AG04449 (cell line): ENCODE results near the gene STXBP2.

Experiments
- CTCF ChIA-PET: fragments of 350-600 bp; formaldehyde crosslinking; extraction: SDS; loops from one replicate; lab custom pipeline; 2021; ENCODE audit warnings: antibody characterized with exemption; lab: Yijun Ruan, JAX
- POLR2A ChIA-PET: fragments of 400-600, 350-600 bp; formaldehyde crosslinking; extraction: SDS; loops from one replicate; lab custom pipeline; 2020; ENCODE audit warnings: antibody characterized with exemption, inconsistent platforms; lab: Yijun Ruan, JAX
- DNase-seq: peaks from one replicate; pipeline ENCODE4 v3.0.0-alpha.2; 2010; ENCODE audit warnings: low read depth, low spot score
- H3K4me3 ChIP-seq: 2 replicates; pipeline ENCODE4 v1.5.1; 2011; ENCODE audit warnings: low read depth, mild to moderate bottlenecking, control low read depth, low read length
- TF ChIP-seq, protein P1 (sequence below): IDR thresholded peaks from one replicate; pipeline ENCODE4 v1.5.1; 2011; ENCODE audit warnings: mild to moderate bottlenecking, moderate library complexity, low read length, control low read depth, inconsistent platforms; ENCODE audit not compliant: insufficient read depth; ENCODE audit errors: missing control alignments

STXBP2 gene

DNA sequence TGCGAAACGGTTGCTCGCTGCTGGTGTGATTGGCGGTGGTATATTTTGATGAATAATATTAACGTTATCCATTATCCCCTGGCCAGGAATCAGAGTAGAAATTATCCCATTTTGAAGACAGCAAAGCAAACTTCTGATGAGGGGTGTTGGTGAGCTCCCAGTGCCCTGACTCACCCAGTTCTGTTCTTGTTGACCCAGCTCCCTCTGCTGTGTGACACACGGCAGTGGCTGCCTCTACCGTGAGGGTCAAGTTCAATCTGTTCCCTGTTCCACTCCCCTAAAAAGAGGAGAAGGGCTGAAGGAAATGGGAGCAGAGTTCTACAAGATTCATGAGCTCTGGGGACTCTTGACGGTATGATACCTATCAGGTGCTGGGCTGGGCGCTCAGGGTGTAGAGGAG lies 39.2 kb upstream of the STXBP2 start:
- no peak for DNase-seq
- no peak overlapping the region for H3K4me3 ChIP-seq
- TF ChIP-seq, protein P1, sequence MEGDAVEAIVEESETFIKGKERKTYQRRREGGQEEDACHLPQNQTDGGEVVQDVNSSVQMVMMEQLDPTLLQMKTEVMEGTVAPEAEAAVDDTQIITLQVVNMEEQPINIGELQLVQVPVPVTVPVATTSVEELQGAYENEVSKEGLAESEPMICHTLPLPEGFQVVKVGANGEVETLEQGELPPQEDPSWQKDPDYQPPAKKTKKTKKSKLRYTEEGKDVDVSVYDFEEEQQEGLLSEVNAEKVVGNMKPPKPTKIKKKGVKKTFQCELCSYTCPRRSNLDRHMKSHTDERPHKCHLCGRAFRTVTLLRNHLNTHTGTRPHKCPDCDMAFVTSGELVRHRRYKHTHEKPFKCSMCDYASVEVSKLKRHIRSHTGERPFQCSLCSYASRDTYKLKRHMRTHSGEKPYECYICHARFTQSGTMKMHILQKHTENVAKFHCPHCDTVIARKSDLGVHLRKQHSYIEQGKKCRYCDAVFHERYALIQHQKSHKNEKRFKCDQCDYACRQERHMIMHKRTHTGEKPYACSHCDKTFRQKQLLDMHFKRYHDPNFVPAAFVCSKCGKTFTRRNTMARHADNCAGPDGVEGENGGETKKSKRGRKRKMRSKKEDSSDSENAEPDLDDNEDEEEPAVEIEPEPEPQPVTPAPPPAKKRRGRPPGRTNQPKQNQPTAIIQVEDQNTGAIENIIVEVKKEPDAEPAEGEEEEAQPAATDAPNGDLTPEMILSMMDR, result no peak
- ChIA-PET CTCF (interaction anchor here (1.7 kb wide), 1 partner anchor 30 kb away, joined by 6 read pairs; no protein-coding TSS in a partner anchor), POLR2A (no interaction called here)

DNA sequence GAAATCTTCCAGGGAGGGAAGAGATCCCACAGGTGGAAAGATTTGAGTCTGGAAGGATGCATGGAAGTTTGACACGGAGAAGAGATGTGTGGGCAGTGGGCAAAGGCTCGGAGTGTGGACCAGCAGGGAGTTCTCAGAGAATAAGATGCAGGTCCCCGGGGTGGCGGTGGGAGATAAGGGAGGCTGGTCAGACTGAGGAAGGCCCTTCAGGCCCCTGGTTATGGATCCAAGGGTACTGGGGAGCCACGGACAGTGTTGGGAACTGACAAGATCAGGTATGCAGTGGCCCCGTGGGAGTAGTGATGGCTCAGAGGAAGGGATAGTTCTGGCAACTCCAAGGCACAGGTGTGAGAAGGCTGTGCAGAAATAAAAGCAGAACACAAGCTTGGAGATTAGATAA lies 38.7 kb upstream of the STXBP2 start:
- CTCF ChIA-PET, result interaction anchor here (1.7 kb wide), 1 partner anchor 30 kb away, joined by 6 read pairs; no protein-coding TSS in a partner anchor
- POLR2A ChIA-PET, result no interaction called here
- DNase-seq, result no peak
- no peak overlapping the region for H3K4me3 ChIP-seq
- TF ChIP-seq, protein P1, result no peak

DNA sequence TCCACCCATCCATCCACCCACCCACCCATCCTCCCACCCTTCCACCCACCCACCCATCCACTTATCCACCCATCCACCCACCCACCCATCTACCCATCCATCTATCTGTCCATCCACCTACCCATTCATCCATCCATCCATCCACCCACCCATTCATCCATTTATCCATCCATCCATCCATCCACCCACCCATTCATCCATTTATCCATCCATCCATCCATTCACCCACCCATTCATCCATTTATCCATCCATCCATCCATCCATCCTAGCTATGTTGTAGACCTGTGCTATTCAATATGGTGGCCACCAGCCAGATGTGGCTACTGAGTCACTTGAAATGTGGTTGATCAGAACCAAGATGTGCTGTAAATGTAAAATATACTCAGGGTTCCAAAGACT lies 36.2 kb upstream of the STXBP2 start:
- CTCF ChIA-PET, result no interaction called here
- no peak overlapping the region for H3K4me3 ChIP-seq
- TF ChIP-seq, protein P1, result no peak
- DNase-seq, result no peak
- POLR2A ChIA-PET, result no interaction called here

DNA sequence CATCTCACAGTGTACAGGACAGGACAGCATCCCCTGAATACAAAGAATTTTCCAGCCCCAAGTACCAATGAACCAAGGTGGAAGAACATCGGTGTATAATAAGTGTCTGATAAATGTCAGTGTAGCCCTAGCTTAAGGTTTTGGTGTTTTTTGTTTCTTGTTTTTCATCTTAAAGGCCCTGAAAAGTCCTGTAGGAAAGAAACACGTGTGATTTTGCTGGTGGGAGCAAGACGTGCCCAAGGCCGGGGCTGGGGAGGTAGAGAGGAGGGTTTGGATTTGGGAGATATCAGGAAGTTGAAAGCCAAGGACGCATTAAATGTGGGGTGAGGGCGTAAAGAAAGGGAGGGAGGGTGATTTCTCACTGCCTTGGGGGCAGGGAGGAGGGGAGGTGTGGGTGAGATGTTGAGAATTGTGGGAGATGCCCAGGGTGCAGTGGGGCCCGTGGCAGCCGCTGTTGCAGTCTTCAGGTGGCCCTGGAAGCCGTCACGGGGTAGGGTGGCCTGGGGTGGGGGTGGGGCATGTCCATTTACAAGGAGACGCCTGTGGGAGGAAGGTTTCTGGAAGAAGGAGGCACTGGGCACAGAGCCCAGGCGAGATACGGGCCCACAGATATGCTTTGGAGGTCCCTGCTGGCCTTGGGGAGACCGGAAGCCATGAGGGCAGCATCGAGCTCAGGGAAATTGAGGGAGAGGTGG lies 34.5 kb upstream of the STXBP2 start:
- DNase-seq, result no peak
- ChIA-PET POLR2A (no interaction called here), CTCF (no interaction called here)
- TF ChIP-seq, protein P1, result no peak
- H3K4me3 ChIP-seq, result no peak overlapping the region

DNA sequence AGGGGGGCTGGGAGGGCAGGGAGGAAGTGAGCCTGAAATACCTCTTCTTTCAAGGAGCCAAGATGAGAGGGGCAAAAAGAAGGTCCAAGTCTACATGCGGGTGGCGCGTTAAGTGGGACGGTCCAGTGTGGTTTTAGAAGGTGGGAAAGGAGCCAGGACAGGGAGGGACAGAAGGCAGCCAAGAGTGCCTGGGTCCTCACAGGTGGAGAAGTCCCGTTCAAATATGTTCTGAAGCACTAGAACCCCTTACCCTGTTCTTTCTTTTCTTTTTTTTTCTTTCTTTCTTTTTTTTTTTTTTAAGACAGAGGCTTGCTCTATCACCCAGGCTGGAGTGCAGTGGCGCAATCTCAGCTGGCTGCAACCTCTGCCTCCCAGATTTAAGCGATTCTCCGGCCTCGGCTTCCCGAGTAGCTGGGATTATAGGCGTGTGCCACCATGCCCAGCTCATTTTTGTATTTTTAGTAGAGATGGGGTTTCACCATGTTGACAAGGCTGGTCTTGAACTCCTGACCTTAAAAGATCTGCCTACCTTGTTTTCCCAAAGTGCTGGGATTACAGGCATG lies 33.9 kb upstream of the STXBP2 start:
- POLR2A ChIA-PET, result no interaction called here
- TF ChIP-seq, protein P1, result no peak
- DNase-seq, result no peak
- CTCF ChIA-PET, result no interaction called here
- no peak overlapping the region for H3K4me3 ChIP-seq

DNA sequence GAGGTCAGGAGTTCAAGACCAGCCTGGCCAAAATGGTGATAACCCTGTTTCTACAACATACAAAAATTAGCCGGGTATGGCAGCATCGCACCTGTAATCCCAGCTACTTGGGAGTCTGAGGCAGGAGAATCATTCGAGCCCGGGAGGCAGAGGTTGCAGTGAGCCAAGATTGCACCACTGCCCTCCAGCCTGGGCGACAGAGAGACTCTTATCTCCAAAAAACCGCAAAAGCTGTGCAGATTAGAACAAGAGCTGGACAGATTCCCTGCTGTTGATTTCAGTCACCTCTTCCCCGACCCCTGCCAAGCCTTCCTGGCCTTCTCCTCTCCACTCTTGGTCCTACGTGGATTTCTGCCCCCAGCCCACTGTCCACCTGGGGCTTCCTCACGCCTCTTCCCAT lies 33.0 kb upstream of the STXBP2 start:
- DNase-seq, result no peak
- ChIA-PET POLR2A (no interaction called here), CTCF (no interaction called here)
- no peak overlapping the region for H3K4me3 ChIP-seq
- TF ChIP-seq, protein P1, result no peak
